GM12878 (cell line): Measurements from ENCODE around the gene ATP6V1D.

Source experiments
- EP300 ChIP-seq, 2 experiments: fragments of 150-350 bp in 1 of 2; IDR thresholded peaks; 2 replicates each; pipeline ENCODE4 v1.6.1; 2011 to 2012; ENCODE audit warnings: low read depth in 2 of 2, low read length in 2 of 2, borderline replicate concordance in 1 of 2, improper control_type of control experiment in 1 of 2, inconsistent platforms in 1 of 2; ENCODE audit not compliant: control insufficient read depth in 1 of 2
- MYC ChIP-seq: IDR thresholded peaks from 2 replicates; pipeline ENCODE4 v1.6.1; 2011; ENCODE audit warnings: mild to moderate bottlenecking, low read length, moderate library complexity, inconsistent platforms; ENCODE audit not compliant: insufficient read depth, insufficient replicate concordance, insufficient read length, severe bottlenecking
- POLR2AphosphoS2 ChIP-seq: IDR thresholded peaks from 2 replicates; pipeline ENCODE4 v1.6.1; 2011; ENCODE audit warnings: low read depth, mild to moderate bottlenecking, low read length, improper control_type of control experiment, moderate library complexity
- SUPT20H ChIP-seq: IDR thresholded peaks from 2 replicates; pipeline ENCODE4 v1.6.1; 2011; ENCODE audit warnings: low read depth, mild to moderate bottlenecking, low read length, moderate library complexity, borderline replicate concordance; ENCODE audit not compliant: control insufficient read depth
- ZNF384 ChIP-seq: IDR thresholded peaks from 2 replicates; pipeline ENCODE4 v1.6.1; 2012; ENCODE audit warnings: low read depth, mild to moderate bottlenecking, low read length, improper control_type of control experiment, borderline replicate concordance

DNA sequence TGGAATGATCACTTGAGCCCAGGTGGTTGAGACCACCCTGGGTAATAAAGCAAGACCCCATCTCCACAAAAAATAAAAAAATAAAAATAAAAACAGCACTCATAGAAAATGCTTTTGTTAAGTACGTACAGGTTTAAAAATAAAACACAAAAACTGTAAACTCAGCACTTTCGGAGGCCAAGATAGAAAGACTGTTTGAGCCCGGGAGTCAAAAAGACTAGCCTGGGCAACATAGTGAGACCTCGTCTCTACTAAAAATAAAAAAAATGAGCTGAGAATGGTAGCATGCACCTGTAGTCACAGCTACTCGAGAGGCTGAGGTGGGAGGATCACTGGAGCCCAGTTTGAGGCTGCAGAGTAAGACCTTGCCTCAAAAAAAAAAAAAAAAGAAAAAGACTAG, 7.5 kb downstream of the ATP6V1D start:
- TF ChIP-seq POLR2AphosphoS2 (no peak), MYC (no peak), ZNF384 (no peak), EP300 (IDR thresholded peaks at IDR 0.05; ENCODE audit: borderline replicate concordance in 1 of 2, control insufficient read depth in 1 of 2, low read depth in 2 of 2, low read length in 2 of 2) (no peak), SUPT20H (no peak)
